Gastroesophageal sphincter (tissue), 4 donors: Measurements from ENCODE around the gene PRMT2. TPM values are rescaled to one million over a fixed set of nuclear protein-coding genes. Genes with fewer than 3 reads are reported as not detected.

Source experiments
- ATAC-seq: fragments of 150-250 bp; one replicate; pipeline ENCODE4 v1.9.1; 2016; ENCODE audit warnings: mild to moderate bottlenecking, moderate library complexity
- H3K27ac ChIP-seq, 4 donors: fragments of 200-600 bp; sonication (generic) in 3 of 4; 1 replicate in 3 of 4; 2 replicates in 1 of 4; pipeline ENCODE4 v1.5.1; 2016 to 2019
- H3K27me3 ChIP-seq: fragments of 200-600 bp; sonication (generic); one replicate; pipeline ENCODE4 v1.5.1; 2019
- H3K36me3 ChIP-seq, 2 donors: fragments of 200-600 bp; sonication (generic); one replicate each; pipeline ENCODE4 v1.5.1; 2019; ENCODE audit warnings: control low read depth in 1 of 2
- H3K4me1 ChIP-seq, 3 donors: fragments of 200-600 bp; sonication (generic); 1 replicate in 2 of 3; 2 replicates in 1 of 3; pipeline ENCODE4 v1.5.1; 2016 to 2019; ENCODE audit warnings: control low read depth in 2 of 3
- H3K4me3 ChIP-seq, 2 donors: fragments of 200-600 bp; sonication (generic); one replicate each; pipeline ENCODE4 v1.5.1; 2019; ENCODE audit warnings: mild to moderate bottlenecking in 1 of 2, moderate library complexity in 1 of 2
- H3K9me3 ChIP-seq, 3 donors: fragments of 200-600 bp; sonication (generic); one replicate each; pipeline ENCODE4 v1.5.1; 2017 to 2019; ENCODE audit warnings: control low read depth in 2 of 3
- CTCF ChIP-seq, 4 experiments: fragments of 200-600 bp in 2 of 4; fragments of 450-650 bp in 2 of 4; sonication (generic) in 1 of 4; IDR thresholded peaks; one replicate each; pipeline ENCODE4 v1.5.1; 2017 to 2019; ENCODE audit warnings: antibody characterized with exemption in 4 of 4, mild to moderate bottlenecking in 2 of 4, moderate library complexity in 2 of 4
- EP300 ChIP-seq: sonication (generic); formaldehyde crosslinking; IDR thresholded peaks from one replicate; pipeline ENCODE4 v1.6.1; 2017; ENCODE audit warnings: antibody characterized with exemption, mild to moderate bottlenecking
- POLR2A ChIP-seq, 2 donors: fragments of 450-650 bp; IDR thresholded peaks; one replicate each; pipeline ENCODE4 v1.6.1; 2017; ENCODE audit warnings: antibody characterized with exemption in 2 of 2, mild to moderate bottlenecking in 2 of 2, moderate library complexity in 1 of 2
- POLR2AphosphoS5 ChIP-seq: sonication (generic); formaldehyde crosslinking; IDR thresholded peaks from one replicate; pipeline ENCODE4 v1.6.1; 2017; ENCODE audit warnings: antibody characterized with exemption
- WGBS, 2 donors: methylation state at CpG; one replicate each; pipeline ENCODE4 v1.1.5; 2018; ENCODE audit warnings: low coverage in 1 of 2; 5-methylcytosine and 5-hydroxymethylcytosine counted together
- total RNA-seq, 4 donors: library from RNA; depleted of rRNA; stranded (reverse); fragments of >200 nt; gene quantifications; one replicate each; pipeline ENCODE4 v1.1.0, GENCODE V29; 2016

The PRMT2 gene
- total RNA-seq, 4 donors from 2014 or later, result 128 to 176 (median 174) TPM

- WGBS, 2 donors, result 32 to 54% methylated on average over 6 of the region's 9 CpGs
- no peak overlapping the region for H3K27ac ChIP-seq
- H3K36me3 ChIP-seq, result no peaks in the 10 kb centered on the region
- peaks cover 0 to 35% (median 7%) of the 10 kb centered on the region in 3 donors for H3K4me1 ChIP-seq
- H3K4me3 ChIP-seq, result peak overlapping the region in 1 of 2 donors; percentile 22
- H3K27me3 ChIP-seq, result no peaks in the 10 kb centered on the region
- no peak for ATAC-seq
- TF ChIP-seq CTCF (IDR thresholded peaks at IDR 0.05) (no peak), POLR2A (IDR thresholded peaks at IDR 0.05) (no peak), POLR2AphosphoS5 (no peak), EP300 (no peak)
- H3K9me3 ChIP-seq, result no peaks in the 10 kb centered on the region
Measured at GRCh38 chr21:46603228-46603627, 32.2 kb upstream of the PRMT2 start.

GRCh38 chr21:46604329-46604974 lies 31.0 kb upstream of the PRMT2 start:
- WGBS, 2 donors, result 77 to 80% methylated on average over 9 of the region's 9 CpGs
- Histone ChIP-seq H3K9me3 (no peaks in the 10 kb centered on the region), H3K4me1 (peaks cover 0 to 23% (median 0%) of the 10 kb centered on the region in 3 donors), H3K36me3 (no peaks in the 10 kb centered on the region), H3K27ac (peak overlapping the region in 2 of 4 donors; percentile 52 to 57), H3K4me3 (peak overlapping the region in 1 of 2 donors; percentile 22), H3K27me3 (no peaks in the 10 kb centered on the region)
- no peak for ATAC-seq
- TF ChIP-seq POLR2AphosphoS5, result no peak

- Histone ChIP-seq H3K4me1 (peaks cover 0 to 16% (median 0%) of the 10 kb centered on the region in 3 donors), H3K9me3 (peaks cover 0 to 3% (median 0%) of the 10 kb centered on the region in 3 donors), H3K4me3 (peak within 1 kb of the TSS in 1 of 2 donors; percentile 22), H3K27me3 (no peaks in the 10 kb centered on the region), H3K27ac (peak within 1 kb of the TSS in 3 of 4 donors; percentile 50 to 57 (median 52)), H3K36me3 (no peaks in the 10 kb centered on the region)
- 47 to 52% methylated on average over 3 to 5 of the region's 15 CpGs for WGBS, 2 donors
- TF ChIP-seq EP300 (no peak), POLR2AphosphoS5 (peak; percentile 71), POLR2A (IDR thresholded peaks at IDR 0.05) (peak; percentile 26 to 41)
- ATAC-seq, result peak; percentile 75
Measured at GRCh38 chr21:46604975-46605766, 30.3 kb upstream of the PRMT2 start, which contains the start of gene S100B. TSS of gene S100B (minus strand) at chr21:46605082. CDS start at chr21:46602415, 2,667 bp downstream.

- TF ChIP-seq POLR2AphosphoS5 (no peak), EP300 (no peak), CTCF (IDR thresholded peaks at IDR 0.05) (no peak), POLR2A (IDR thresholded peaks at IDR 0.05) (no peak)
- peak; percentile 44 for ATAC-seq
- Histone ChIP-seq H3K4me3 (no peak overlapping the region), H3K4me1 (peaks cover 0 to 14% (median 0%) of the 10 kb centered on the region in 3 donors), H3K27me3 (no peaks in the 10 kb centered on the region), H3K27ac (peak overlapping the region in 3 of 4 donors; percentile 50 to 57 (median 52)), H3K9me3 (peaks cover 0 to 10% (median 0%) of the 10 kb centered on the region in 3 donors), H3K36me3 (no peaks in the 10 kb centered on the region)
- WGBS, 2 donors, result 40 to 100% methylated on average over 1 of the region's 14 CpGs
Measured at GRCh38 chr21:46605767-46606426, 29.6 kb upstream of the PRMT2 start.

- H3K4me3 ChIP-seq, result no peak overlapping the region
- peak overlapping the region in 3 of 4 donors; percentile 50 to 57 (median 52) for H3K27ac ChIP-seq
- WGBS, 2 donors, result 45 to 79% methylated on average over 2 of the region's 7 CpGs
- no peak for ATAC-seq
- peaks cover 0 to 14% (median 0%) of the 10 kb centered on the region in 3 donors for H3K4me1 ChIP-seq
- H3K27me3 ChIP-seq, result no peaks in the 10 kb centered on the region
- no peak for TF ChIP-seq POLR2AphosphoS5
- peaks cover 0 to 12% (median 0%) of the 10 kb centered on the region in 3 donors for H3K9me3 ChIP-seq
- H3K36me3 ChIP-seq, result no peaks in the 10 kb centered on the region
Measured at GRCh38 chr21:46606427-46606813, 29.1 kb upstream of the PRMT2 start.

GRCh38 chr21:46607636-46608035 lies 27.8 kb upstream of the PRMT2 start:
- no peak for TF ChIP-seq EP300
- H3K4me3 ChIP-seq, result no peak overlapping the region
- H3K27me3 ChIP-seq, result no peaks in the 10 kb centered on the region
- WGBS, 2 donors, result 78 to 100% methylated on average over 2 of the region's 2 CpGs
- H3K9me3 ChIP-seq, result peaks cover 0 to 12% (median 0%) of the 10 kb centered on the region in 3 donors
- no peaks in the 10 kb centered on the region for H3K36me3 ChIP-seq
- H3K4me1 ChIP-seq, result peaks cover 0 to 14% (median 0%) of the 10 kb centered on the region in 3 donors
- H3K27ac ChIP-seq, result no peak overlapping the region
- no peak for ATAC-seq
